H1 (cell line): Measurements from ENCODE around the gene IL17RE. TPM values are rescaled to one million over a fixed set of nuclear protein-coding genes. Genes with fewer than 3 reads are reported as not detected.

Source experiments
- BRCA1 ChIP-seq: IDR thresholded peaks from 2 replicates; pipeline ENCODE4 v1.6.1; 2012; ENCODE audit warnings: low read depth, low read length, improper control_type of control experiment
- CHD7 ChIP-seq: fragments of 300-600 bp; sonication (generic); IDR thresholded peaks from 2 replicates; pipeline ENCODE4 v1.7.1; 2012; ENCODE audit warnings: low read length, moderate library complexity, mild to moderate bottlenecking, inconsistent platforms; ENCODE audit not compliant: insufficient replicate concordance
- CREB1 ChIP-seq: IDR thresholded peaks from 2 replicates; pipeline ENCODE4 v1.6.1; 2012; ENCODE audit warnings: inconsistent platforms
- JUND ChIP-seq: IDR thresholded peaks from 2 replicates; pipeline ENCODE4 v1.6.1; 2011; ENCODE audit warnings: mild to moderate bottlenecking, improper control_type of control experiment, low read length
- KDM4A ChIP-seq: IDR thresholded peaks from one replicate; pipeline ENCODE4 v1.7.1; 2012; ENCODE audit warnings: low read depth, mild to moderate bottlenecking, moderate library complexity, low read length, inconsistent platforms; ENCODE audit not compliant: severe bottlenecking
- POLR2AphosphoS5 ChIP-seq: IDR thresholded peaks from 2 replicates; pipeline ENCODE4 v1.6.1; 2011; ENCODE audit warnings: low read depth, low read length
- SP2 ChIP-seq: IDR thresholded peaks from 2 replicates; pipeline ENCODE4 v1.6.1; 2012; ENCODE audit warnings: mild to moderate bottlenecking, low read length, inconsistent platforms
- polyA plus RNA-seq, 7 experiments: library from polyadenylated mRNA; depleted of rRNA in 3 of 7; stranded (reverse) in 5 of 7; unstranded in 2 of 7; fragments of >200 nt in 5 of 7; fragments of 200-250 nt in 2 of 7; gene quantifications; 1 replicate in 5 of 7; 2 replicates in 1 of 7; 4 replicates in 1 of 7; pipeline versions ENCODE4 v1.2.1 to v1.2.3, GENCODE V29; 2011 to 2013; ENCODE audit warnings: missing spikeins in 2 of 7, mixed read lengths in 2 of 7
- total RNA-seq: library from RNA; stranded (reverse); fragmentation: NEBNext Ultra II Directional; extraction: Animal tissue kit (Norgen Biotek cat#: 25700); gene quantifications from 2 replicates; pipeline ENCODE4 v1.2.1, GENCODE V29; 2021
- TF ChIP-seq, protein P1 (sequence below), 3 experiments: IDR thresholded peaks; 1 replicate in 2 of 3; 2 replicates in 1 of 3; pipeline versions ENCODE4 v1.5.1 to v1.6.1; 2011; ENCODE audit warnings: low read length in 3 of 3, mild to moderate bottlenecking in 3 of 3, inconsistent platforms in 2 of 3, low read depth in 1 of 3, moderate library complexity in 1 of 3; ENCODE audit not compliant: insufficient read depth in 1 of 3; ENCODE audit errors: control extremely low read depth in 1 of 3

The IL17RE gene
- total and polyA plus RNA-seq, 2 of the 8 experiments (the other 6 are each of a cell fraction or from before 2014, with no cell fraction given), result 3.4 to 4.9 TPM

- TF ChIP-seq CHD7 (no peak), KDM4A (no peak), BRCA1 (no peak), CREB1 (no peak), POLR2AphosphoS5 (no peak), SP2 (no peak), JUND (no peak)
- TF ChIP-seq, protein P1, sequence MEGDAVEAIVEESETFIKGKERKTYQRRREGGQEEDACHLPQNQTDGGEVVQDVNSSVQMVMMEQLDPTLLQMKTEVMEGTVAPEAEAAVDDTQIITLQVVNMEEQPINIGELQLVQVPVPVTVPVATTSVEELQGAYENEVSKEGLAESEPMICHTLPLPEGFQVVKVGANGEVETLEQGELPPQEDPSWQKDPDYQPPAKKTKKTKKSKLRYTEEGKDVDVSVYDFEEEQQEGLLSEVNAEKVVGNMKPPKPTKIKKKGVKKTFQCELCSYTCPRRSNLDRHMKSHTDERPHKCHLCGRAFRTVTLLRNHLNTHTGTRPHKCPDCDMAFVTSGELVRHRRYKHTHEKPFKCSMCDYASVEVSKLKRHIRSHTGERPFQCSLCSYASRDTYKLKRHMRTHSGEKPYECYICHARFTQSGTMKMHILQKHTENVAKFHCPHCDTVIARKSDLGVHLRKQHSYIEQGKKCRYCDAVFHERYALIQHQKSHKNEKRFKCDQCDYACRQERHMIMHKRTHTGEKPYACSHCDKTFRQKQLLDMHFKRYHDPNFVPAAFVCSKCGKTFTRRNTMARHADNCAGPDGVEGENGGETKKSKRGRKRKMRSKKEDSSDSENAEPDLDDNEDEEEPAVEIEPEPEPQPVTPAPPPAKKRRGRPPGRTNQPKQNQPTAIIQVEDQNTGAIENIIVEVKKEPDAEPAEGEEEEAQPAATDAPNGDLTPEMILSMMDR (IDR thresholded peaks at IDR 0.05; ENCODE audit: control extremely low read depth in 1 of 3, insufficient read depth in 1 of 3, low read depth in 1 of 3, low read length in 3 of 3), result no peak
Measured at GRCh38 chr3:9914011-9914410, 11.4 kb downstream of the IL17RE start (continued).
